Astrocyte (in vitro differentiated cells and primary cell): ENCODE results near the gene OSBPL6. TPM values are rescaled to one million over a fixed set of nuclear protein-coding genes. Genes with fewer than 3 reads are reported as not detected.
"Not testable (repeated sequence)": the region's sequence is repeated elsewhere in the genome, so short reads cannot be mapped to it uniquely, and the experiment has no call there.

ENCODE experiments used
- DNase-seq: peaks from one replicate; pipeline ENCODE4 v3.0.0-alpha.2; 2010; ENCODE audit warnings: low read depth
- FAIRE-seq: peaks from 2 replicates; lab custom pipeline; 2011; peaks lifted over from hg19 to GRCh38; lab: Jason Lieb, UNC
- H2AFZ ChIP-seq: 2 replicates; pipeline ENCODE4 v1.6.0; 2012; ENCODE audit warnings: low read depth, low read length, inconsistent platforms
- H3K27ac ChIP-seq: 2 replicates; pipeline ENCODE4 v1.5.1; 2011; ENCODE audit warnings: low read depth, low read length, inconsistent platforms
- H3K27me3 ChIP-seq: 2 replicates; pipeline ENCODE4 v1.6.0; 2011; ENCODE audit warnings: low read length, inconsistent platforms; ENCODE audit not compliant: insufficient read depth
- H3K36me3 ChIP-seq: 2 replicates; pipeline ENCODE4 v1.5.1; 2011; ENCODE audit warnings: low read length, inconsistent platforms; ENCODE audit not compliant: insufficient read depth
- H3K4me1 ChIP-seq: 2 replicates; pipeline ENCODE4 v1.5.1; 2011; ENCODE audit warnings: low read length, inconsistent platforms; ENCODE audit not compliant: insufficient read depth
- H3K4me2 ChIP-seq: 2 replicates; pipeline ENCODE4 v1.6.0; 2012; ENCODE audit warnings: low read length, inconsistent platforms
- H3K4me3 ChIP-seq: 2 replicates; pipeline ENCODE4 v1.5.1; 2011; ENCODE audit warnings: low read depth, mild to moderate bottlenecking, low read length, inconsistent platforms; ENCODE audit not compliant: insufficient read depth
- H3K79me2 ChIP-seq: 2 replicates; pipeline ENCODE4 v1.6.0; 2012; ENCODE audit warnings: mild to moderate bottlenecking, low read length, inconsistent platforms; ENCODE audit not compliant: insufficient read depth
- H3K9ac ChIP-seq: 2 replicates; pipeline ENCODE4 v1.6.0; 2012; ENCODE audit warnings: mild to moderate bottlenecking, low read length, inconsistent platforms
- H3K9me3 ChIP-seq: 2 replicates; pipeline ENCODE4 v1.5.1; 2012; ENCODE audit warnings: low read depth, mild to moderate bottlenecking, low read length, inconsistent platforms; ENCODE audit not compliant: insufficient read depth
- H4K20me1 ChIP-seq: 2 replicates; pipeline ENCODE4 v1.6.0; 2012; ENCODE audit warnings: low read length, inconsistent platforms; ENCODE audit not compliant: insufficient read depth
- H3K27ac Mint-ChIP-seq: one replicate; pipeline ENCODE4 v1.8.0; 2021; ENCODE audit warnings: mild to moderate bottlenecking, mixed read lengths; ENCODE audit not compliant: unreplicated experiment
- H3K27me3 Mint-ChIP-seq: one replicate; pipeline ENCODE4 v1.8.0; 2021; ENCODE audit warnings: low read depth, mixed read lengths; ENCODE audit not compliant: unreplicated experiment
- H3K36me3 Mint-ChIP-seq: one replicate; pipeline ENCODE4 v1.8.0; 2021; ENCODE audit warnings: low read depth, mixed read lengths; ENCODE audit not compliant: unreplicated experiment
- H3K4me1 Mint-ChIP-seq: one replicate; pipeline ENCODE4 v1.8.0; 2021; ENCODE audit warnings: low read depth, mixed read lengths; ENCODE audit not compliant: unreplicated experiment
- H3K4me3 Mint-ChIP-seq: one replicate; pipeline ENCODE4 v1.8.0; 2021; ENCODE audit warnings: mild to moderate bottlenecking, moderate library complexity, mixed read lengths; ENCODE audit not compliant: unreplicated experiment
- H3K9me3 Mint-ChIP-seq: one replicate; pipeline ENCODE4 v1.8.0; 2021; ENCODE audit warnings: mild to moderate bottlenecking, mixed read lengths; ENCODE audit not compliant: unreplicated experiment
- EZH2 ChIP-seq: IDR thresholded peaks from 2 replicates; pipeline ENCODE4 v1.6.1; 2012; ENCODE audit warnings: mild to moderate bottlenecking, low read length, inconsistent platforms; ENCODE audit not compliant: insufficient read depth
- total RNA-seq: library from RNA; stranded (reverse); gene quantifications from 2 replicates; pipeline ENCODE4 v1.2.1, GENCODE V29; 2021
- TF ChIP-seq, protein P1 (sequence below): IDR thresholded peaks from 2 replicates; pipeline ENCODE4 v1.5.1; 2011; ENCODE audit warnings: low read depth, mild to moderate bottlenecking, inconsistent platforms, low read length, moderate library complexity; ENCODE audit not compliant: insufficient read depth

OSBPL6 gene
- total RNA-seq, 1 donor from 2014 or later: 13.4 TPM

DNA sequence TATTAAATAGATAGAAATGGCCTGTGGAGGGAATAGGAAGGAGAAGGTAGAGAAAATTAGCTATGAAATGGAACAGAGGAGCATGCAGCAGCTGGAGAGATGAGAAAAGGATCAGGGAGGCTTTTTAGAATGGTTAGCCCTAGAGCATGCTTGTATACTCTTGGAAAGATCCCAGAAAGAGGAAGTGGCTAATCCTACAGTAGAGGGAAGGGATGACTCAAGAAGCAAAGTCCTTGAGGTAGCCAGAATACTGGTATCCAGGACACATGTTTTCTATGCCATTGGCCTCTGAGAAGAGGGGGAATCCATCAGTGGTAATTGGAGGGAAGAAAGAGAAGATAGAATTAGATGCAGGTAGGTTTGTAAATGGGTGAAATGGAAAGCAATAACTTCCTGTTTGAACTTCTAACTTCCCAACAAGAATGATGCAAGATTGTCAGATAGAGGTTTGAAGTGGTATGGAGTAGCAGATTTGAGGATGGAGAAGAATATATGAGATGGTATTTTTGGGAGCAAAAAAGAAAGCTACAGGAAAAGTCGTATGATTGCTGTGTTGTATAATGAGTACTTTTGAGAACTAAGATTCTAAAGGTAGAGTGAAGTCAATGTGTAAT is 17.1 kb upstream of the OSBPL6 start:
- H3K27ac Mint-ChIP-seq: no peak overlapping the region
- DNase-seq: peak; percentile 44
- H3K4me1 Mint-ChIP-seq: peaks cover 10% of the 10 kb centered on the region

GRCh38 chr2:178180648-178181047 is 13.7 kb upstream of the OSBPL6 start:
- H3K9ac ChIP-seq, H3K9me3 ChIP-seq, H3K4me3 ChIP-seq, H2AFZ ChIP-seq, FAIRE-seq, H3K36me3 ChIP-seq, H3K27ac ChIP-seq, H3K4me3 Mint-ChIP-seq, H3K4me1 ChIP-seq, H3K36me3 Mint-ChIP-seq, H3K27ac Mint-ChIP-seq, H3K4me1 Mint-ChIP-seq, DNase-seq, H3K27me3 ChIP-seq, H3K79me2 ChIP-seq, H4K20me1 ChIP-seq, H3K9me3 Mint-ChIP-seq, H3K27me3 Mint-ChIP-seq, H3K4me2 ChIP-seq: not testable (repeated sequence)

More for the DNA sequence above, 17.1 kb upstream of the OSBPL6 start:
- no peak for FAIRE-seq
- H3K4me3 ChIP-seq: no peak overlapping the region
- H3K9me3 ChIP-seq: no peaks in the 10 kb centered on the region
- Mint-ChIP-seq H3K4me3 (no peak overlapping the region), H3K36me3 (no peaks in the 10 kb centered on the region), H3K27me3 (no peaks in the 10 kb centered on the region), H3K9me3 (no peaks in the 10 kb centered on the region)
- TF ChIP-seq, protein P1, sequence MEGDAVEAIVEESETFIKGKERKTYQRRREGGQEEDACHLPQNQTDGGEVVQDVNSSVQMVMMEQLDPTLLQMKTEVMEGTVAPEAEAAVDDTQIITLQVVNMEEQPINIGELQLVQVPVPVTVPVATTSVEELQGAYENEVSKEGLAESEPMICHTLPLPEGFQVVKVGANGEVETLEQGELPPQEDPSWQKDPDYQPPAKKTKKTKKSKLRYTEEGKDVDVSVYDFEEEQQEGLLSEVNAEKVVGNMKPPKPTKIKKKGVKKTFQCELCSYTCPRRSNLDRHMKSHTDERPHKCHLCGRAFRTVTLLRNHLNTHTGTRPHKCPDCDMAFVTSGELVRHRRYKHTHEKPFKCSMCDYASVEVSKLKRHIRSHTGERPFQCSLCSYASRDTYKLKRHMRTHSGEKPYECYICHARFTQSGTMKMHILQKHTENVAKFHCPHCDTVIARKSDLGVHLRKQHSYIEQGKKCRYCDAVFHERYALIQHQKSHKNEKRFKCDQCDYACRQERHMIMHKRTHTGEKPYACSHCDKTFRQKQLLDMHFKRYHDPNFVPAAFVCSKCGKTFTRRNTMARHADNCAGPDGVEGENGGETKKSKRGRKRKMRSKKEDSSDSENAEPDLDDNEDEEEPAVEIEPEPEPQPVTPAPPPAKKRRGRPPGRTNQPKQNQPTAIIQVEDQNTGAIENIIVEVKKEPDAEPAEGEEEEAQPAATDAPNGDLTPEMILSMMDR: no peak
- no peak for TF ChIP-seq EZH2
- no peaks in the 10 kb centered on the region for H3K27me3 ChIP-seq
- H3K9ac ChIP-seq: no peak overlapping the region
- H3K4me1 ChIP-seq: no peaks in the 10 kb centered on the region
- no peaks in the 10 kb centered on the region for H3K36me3 ChIP-seq
- no peak overlapping the region for H3K4me2 ChIP-seq
- no peak overlapping the region for H3K27ac ChIP-seq
- no peaks in the 10 kb centered on the region for H4K20me1 ChIP-seq
- H2AFZ ChIP-seq: no peak overlapping the region
- no peaks in the 10 kb centered on the region for H3K79me2 ChIP-seq

- Histone ChIP-seq H3K4me3 (no peak overlapping the region), H3K9ac (no peak overlapping the region), H3K36me3 (no peaks in the 10 kb centered on the region), H3K4me2 (no peak overlapping the region), H3K27me3 (no peaks in the 10 kb centered on the region), H2AFZ (no peak overlapping the region), H3K9me3 (no peaks in the 10 kb centered on the region), H4K20me1 (no peaks in the 10 kb centered on the region), H3K4me1 (no peaks in the 10 kb centered on the region), H3K79me2 (no peaks in the 10 kb centered on the region), H3K27ac (no peak overlapping the region)
- Mint-ChIP-seq H3K36me3 (no peaks in the 10 kb centered on the region), H3K27ac (no peak overlapping the region), H3K27me3 (peaks cover 2% of the 10 kb centered on the region), H3K4me3 (no peak overlapping the region), H3K4me1 (no peaks in the 10 kb centered on the region), H3K9me3 (peaks cover 6% of the 10 kb centered on the region)
- TF ChIP-seq EZH2: no peak
- TF ChIP-seq, protein P1: no peak
- no peak for DNase-seq
- FAIRE-seq: no peak
Measured at GRCh38 chr2:178187861-178188260, 6.5 kb upstream of the OSBPL6 start.
